Activated CD8-positive, alpha-beta T cell treated with anti-CD3 and anti-CD28 coated beads for 36 hours (primary cell): ENCODE data around the gene SEC61G. TPM values are rescaled to one million over a fixed set of nuclear protein-coding genes. Genes with fewer than 3 reads are reported as not detected.

Experiments
- ATAC-seq: fragments of 200-7000 bp; cut with Tn5 transposase; one replicate; pipeline ENCODE4 v1.10.0; 2021; ENCODE audit warnings: mild to moderate bottlenecking, moderate library complexity
- CTCF ChIA-PET: fragments of 350-600 bp; sonication (Branson Sonifier 250); formaldehyde crosslinking; loops from one replicate; lab custom pipeline; 2021; ENCODE audit warnings: antibody characterized with exemption; lab: Charles Lee
- POLR2A ChIA-PET: fragments of 350-600 bp; sonication (Branson Sonifier 250); formaldehyde crosslinking; loops from one replicate; lab custom pipeline; 2021; ENCODE audit warnings: antibody characterized with exemption; lab: Charles Lee
- DNase-seq: peaks from one replicate; pipeline ENCODE4 v3.0.0-alpha.2; 2020
- H3K27ac Mint-ChIP-seq: one replicate; pipeline ENCODE4 v1.8.0; 2021; ENCODE audit warnings: mild to moderate bottlenecking, mixed read lengths
- H3K27me3 Mint-ChIP-seq: one replicate; pipeline ENCODE4 v1.8.0; 2021; ENCODE audit warnings: mixed read lengths
- H3K36me3 Mint-ChIP-seq: one replicate; pipeline ENCODE4 v1.8.0; 2021; ENCODE audit warnings: low read depth, mixed read lengths
- H3K4me1 Mint-ChIP-seq: one replicate; pipeline ENCODE4 v1.8.0; 2021; ENCODE audit warnings: low read depth, mixed read lengths
- H3K4me3 Mint-ChIP-seq: one replicate; pipeline ENCODE4 v1.8.0; 2021; ENCODE audit warnings: mild to moderate bottlenecking, moderate library complexity, mixed read lengths
- H3K9me3 Mint-ChIP-seq: one replicate; pipeline ENCODE4 v1.8.0; 2021; ENCODE audit warnings: mixed read lengths
- intact Hi-C: fragments of 100-400 bp; cut with micrococcal nuclease; formaldehyde crosslinking; loops from one replicate; pipeline ENCODE4 v1.10.0; 2022
- total RNA-seq, 2 experiments: library from RNA; stranded (reverse); gene quantifications; one replicate each; pipeline ENCODE4 v1.2.3, GENCODE V29; 2021
- TF ChIP-seq, protein P1 (sequence below): fragments of 200-600 bp; IDR thresholded peaks from one replicate; pipeline ENCODE4 v1.8.0; 2022; ENCODE audit warnings: antibody characterized with exemption, mild to moderate bottlenecking

Gene SEC61G
- total RNA-seq, 2 experiments from 2014 or later = 162 to 172 TPM

DNA sequence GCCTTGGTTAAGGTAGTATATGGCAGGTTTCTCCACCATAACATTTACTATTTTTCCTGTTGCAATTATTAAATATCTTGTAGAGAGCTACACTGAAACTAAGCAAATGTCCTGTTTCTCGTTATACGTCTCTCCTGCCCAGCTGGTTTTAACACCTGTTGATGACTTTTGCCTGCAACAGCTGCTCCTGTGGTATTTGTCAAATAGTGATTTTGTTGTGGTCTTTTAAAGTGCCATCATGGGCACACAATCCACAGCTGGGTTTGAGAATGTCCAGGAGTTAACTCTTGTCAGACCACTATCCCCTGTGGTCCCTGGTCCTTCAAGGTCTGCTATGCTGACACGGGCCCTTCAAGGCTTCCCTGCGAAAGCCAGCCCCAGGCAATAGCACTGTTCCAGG is 24.9 kb upstream of the SEC61G start:
- peaks cover 6% of the 10 kb centered on the region for H3K4me1 Mint-ChIP-seq
- H3K27ac Mint-ChIP-seq = no peak overlapping the region
- H3K4me3 Mint-ChIP-seq = no peak overlapping the region
- H3K9me3 Mint-ChIP-seq = no peaks in the 10 kb centered on the region
- DNase-seq (no peak), ATAC-seq (no peak)
- ChIA-PET POLR2A (no interaction called here), CTCF (no interaction called here)
- intact Hi-C loops = no loop called here
- H3K36me3 Mint-ChIP-seq = no peaks in the 10 kb centered on the region
- TF ChIP-seq, protein P1, sequence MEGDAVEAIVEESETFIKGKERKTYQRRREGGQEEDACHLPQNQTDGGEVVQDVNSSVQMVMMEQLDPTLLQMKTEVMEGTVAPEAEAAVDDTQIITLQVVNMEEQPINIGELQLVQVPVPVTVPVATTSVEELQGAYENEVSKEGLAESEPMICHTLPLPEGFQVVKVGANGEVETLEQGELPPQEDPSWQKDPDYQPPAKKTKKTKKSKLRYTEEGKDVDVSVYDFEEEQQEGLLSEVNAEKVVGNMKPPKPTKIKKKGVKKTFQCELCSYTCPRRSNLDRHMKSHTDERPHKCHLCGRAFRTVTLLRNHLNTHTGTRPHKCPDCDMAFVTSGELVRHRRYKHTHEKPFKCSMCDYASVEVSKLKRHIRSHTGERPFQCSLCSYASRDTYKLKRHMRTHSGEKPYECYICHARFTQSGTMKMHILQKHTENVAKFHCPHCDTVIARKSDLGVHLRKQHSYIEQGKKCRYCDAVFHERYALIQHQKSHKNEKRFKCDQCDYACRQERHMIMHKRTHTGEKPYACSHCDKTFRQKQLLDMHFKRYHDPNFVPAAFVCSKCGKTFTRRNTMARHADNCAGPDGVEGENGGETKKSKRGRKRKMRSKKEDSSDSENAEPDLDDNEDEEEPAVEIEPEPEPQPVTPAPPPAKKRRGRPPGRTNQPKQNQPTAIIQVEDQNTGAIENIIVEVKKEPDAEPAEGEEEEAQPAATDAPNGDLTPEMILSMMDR = no peak
- H3K27me3 Mint-ChIP-seq = peaks cover 12% of the 10 kb centered on the region

DNA sequence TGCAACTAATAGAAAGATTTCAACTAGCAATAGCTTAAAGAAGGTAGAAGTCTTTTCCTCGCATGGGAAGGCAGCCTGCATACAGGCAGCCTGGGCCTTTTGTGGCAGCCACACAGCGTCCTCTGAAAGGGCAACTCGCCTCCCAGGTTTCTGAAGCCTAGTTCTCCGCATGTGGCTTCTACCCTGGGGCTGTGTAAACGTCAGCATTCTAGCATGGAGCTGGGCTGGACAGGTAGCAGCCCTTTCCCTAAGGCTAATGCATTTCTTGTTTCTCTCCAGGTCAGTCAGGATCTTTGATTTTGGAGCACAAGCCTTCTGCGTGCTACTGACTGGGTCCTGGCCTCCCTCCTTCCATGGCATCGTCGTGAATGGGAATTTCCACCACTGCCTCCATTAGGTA is 23.8 kb upstream of the SEC61G start:
- CTCF ChIA-PET = interaction anchor here (3.2 kb wide), 1 partner anchor 472 kb away, joined by 11 read pairs; no protein-coding TSS in a partner anchor

DNA sequence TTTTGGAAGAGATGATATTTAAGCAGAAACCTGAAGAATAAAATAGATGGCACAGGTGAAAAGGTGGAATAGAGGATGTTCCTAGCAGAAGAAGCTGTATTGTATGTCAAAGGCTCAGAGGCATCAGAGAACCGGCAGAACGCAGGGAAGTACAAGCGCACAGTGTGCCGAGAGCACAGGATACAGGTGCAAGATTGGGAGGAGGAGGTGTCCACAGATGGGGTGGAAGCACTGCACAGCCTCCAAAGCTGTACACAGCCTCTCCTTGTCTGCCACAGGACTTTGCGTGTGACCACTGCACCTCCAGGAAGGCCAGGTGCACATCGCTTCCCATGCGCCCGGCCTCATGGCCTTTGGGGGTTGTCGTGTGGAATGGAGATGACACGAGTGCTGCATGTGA is 23.3 kb upstream of the SEC61G start:
- no peak overlapping the region for H3K4me3 Mint-ChIP-seq
- peaks cover 2% of the 10 kb centered on the region for H3K27me3 Mint-ChIP-seq
- no peaks in the 10 kb centered on the region for H3K9me3 Mint-ChIP-seq
- H3K4me1 Mint-ChIP-seq = no peaks in the 10 kb centered on the region
- CTCF ChIA-PET = interaction anchor here (3.2 kb wide), 1 partner anchor 473 kb away, joined by 11 read pairs; no protein-coding TSS in a partner anchor
- DNase-seq (no peak), ATAC-seq (no peak)
- intact Hi-C loops = no loop called here
- H3K36me3 Mint-ChIP-seq = no peaks in the 10 kb centered on the region
- POLR2A ChIA-PET = no interaction called here
- TF ChIP-seq, protein P1 = no peak
- no peak overlapping the region for H3K27ac Mint-ChIP-seq

More for the DNA sequence above, 23.8 kb upstream of the SEC61G start:
- intact Hi-C loops = no loop called here
- Mint-ChIP-seq H3K27ac (no peak overlapping the region), H3K4me1 (no peaks in the 10 kb centered on the region), H3K27me3 (peaks cover 5% of the 10 kb centered on the region), H3K36me3 (no peaks in the 10 kb centered on the region), H3K4me3 (no peak overlapping the region), H3K9me3 (no peaks in the 10 kb centered on the region)
- DNase-seq = no peak
- TF ChIP-seq, protein P1 = no peak
- no peak for ATAC-seq
- POLR2A ChIA-PET = no interaction called here

DNA sequence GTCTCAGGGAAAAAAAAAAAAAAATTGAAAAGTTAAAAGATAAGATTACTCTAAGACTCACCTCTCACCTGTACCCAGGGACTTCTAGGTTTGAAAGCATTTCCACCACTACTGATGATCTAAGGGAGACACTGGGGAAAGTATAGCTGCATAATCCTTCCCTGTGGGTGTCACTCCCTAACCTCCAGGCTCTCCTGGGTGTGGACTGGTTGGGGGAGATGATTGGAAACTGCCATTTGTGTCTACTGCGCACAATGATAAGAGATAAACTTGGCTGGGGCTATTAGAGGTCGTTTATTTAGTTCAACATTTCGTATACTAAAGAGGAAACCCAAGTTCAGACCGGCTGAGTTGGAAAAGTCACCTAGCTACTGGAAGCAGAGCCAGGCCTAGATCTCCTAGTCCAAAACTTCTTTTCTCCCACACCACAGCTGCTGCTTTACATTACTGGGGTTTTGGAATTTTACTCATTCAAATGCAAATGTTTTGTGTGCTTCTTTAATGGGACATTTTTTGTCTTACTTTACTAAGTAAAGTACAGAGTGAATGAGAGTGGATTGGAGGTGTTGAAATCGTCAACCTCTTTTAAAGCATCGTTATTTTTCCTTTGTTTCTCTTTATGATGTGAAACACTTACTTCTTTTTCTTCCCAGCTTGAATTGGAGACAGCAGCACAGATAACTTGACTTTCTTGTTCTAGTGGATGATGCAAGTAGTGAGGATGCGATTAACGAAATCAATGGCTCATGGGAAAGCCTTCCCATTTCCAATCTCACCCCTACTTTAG is 22.3 kb upstream of the SEC61G start:
- H3K27ac Mint-ChIP-seq = no peak overlapping the region
- peaks cover 2% of the 10 kb centered on the region for H3K27me3 Mint-ChIP-seq
- no peaks in the 10 kb centered on the region for H3K36me3 Mint-ChIP-seq
- no peak overlapping the region for H3K4me3 Mint-ChIP-seq
- TF ChIP-seq, protein P1 = no peak
- DNase-seq (no peak), ATAC-seq (no peak)
- POLR2A ChIA-PET = no interaction called here
- CTCF ChIA-PET = interaction anchor here (3.2 kb wide), 1 partner anchor 474 kb away, joined by 11 read pairs; no protein-coding TSS in a partner anchor
- H3K9me3 Mint-ChIP-seq = peaks cover 5% of the 10 kb centered on the region
- H3K4me1 Mint-ChIP-seq = no peaks in the 10 kb centered on the region
- intact Hi-C loops = no loop called here

DNA sequence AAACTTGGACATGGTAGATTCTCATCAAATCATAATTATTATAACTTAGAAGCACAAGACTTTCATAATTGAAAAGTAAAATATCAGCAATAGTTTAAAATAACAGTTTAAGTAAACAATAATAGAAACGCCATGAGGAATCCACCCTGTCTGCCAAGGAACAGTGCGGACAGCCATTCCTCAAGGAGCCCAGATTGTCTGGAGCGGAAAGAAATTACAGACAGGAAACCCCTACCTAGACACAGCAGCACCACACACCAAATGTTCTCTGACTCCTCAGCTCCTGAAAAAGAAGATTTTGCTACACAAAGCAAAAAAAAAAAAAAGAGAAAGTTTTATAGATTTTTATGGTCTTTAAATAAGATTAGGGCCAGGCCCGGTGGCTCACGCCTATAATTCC is 21.5 kb upstream of the SEC61G start:
- intact Hi-C loops = no loop called here
- no peaks in the 10 kb centered on the region for H3K4me1 Mint-ChIP-seq
- peaks cover 8% of the 10 kb centered on the region for H3K9me3 Mint-ChIP-seq
- H3K36me3 Mint-ChIP-seq = no peaks in the 10 kb centered on the region
- peaks cover 2% of the 10 kb centered on the region for H3K27me3 Mint-ChIP-seq
- TF ChIP-seq, protein P1 = no peak
- no peak overlapping the region for H3K27ac Mint-ChIP-seq
- ATAC-seq (no peak), DNase-seq (no peak)
- ChIA-PET CTCF (interaction anchor here (3.2 kb wide), 1 partner anchor 475 kb away, joined by 11 read pairs; no protein-coding TSS in a partner anchor), POLR2A (no interaction called here)
- H3K4me3 Mint-ChIP-seq = no peak overlapping the region
